ENCODE results near the gene HINT2. TPM values are rescaled to one million over a fixed set of nuclear protein-coding genes. Genes with fewer than 3 reads are reported as not detected.

Gene HINT2
- total and polyA plus RNA-seq, 2 experiments from 2014 or later: 30.6 to 50.7 TPM

DNA sequence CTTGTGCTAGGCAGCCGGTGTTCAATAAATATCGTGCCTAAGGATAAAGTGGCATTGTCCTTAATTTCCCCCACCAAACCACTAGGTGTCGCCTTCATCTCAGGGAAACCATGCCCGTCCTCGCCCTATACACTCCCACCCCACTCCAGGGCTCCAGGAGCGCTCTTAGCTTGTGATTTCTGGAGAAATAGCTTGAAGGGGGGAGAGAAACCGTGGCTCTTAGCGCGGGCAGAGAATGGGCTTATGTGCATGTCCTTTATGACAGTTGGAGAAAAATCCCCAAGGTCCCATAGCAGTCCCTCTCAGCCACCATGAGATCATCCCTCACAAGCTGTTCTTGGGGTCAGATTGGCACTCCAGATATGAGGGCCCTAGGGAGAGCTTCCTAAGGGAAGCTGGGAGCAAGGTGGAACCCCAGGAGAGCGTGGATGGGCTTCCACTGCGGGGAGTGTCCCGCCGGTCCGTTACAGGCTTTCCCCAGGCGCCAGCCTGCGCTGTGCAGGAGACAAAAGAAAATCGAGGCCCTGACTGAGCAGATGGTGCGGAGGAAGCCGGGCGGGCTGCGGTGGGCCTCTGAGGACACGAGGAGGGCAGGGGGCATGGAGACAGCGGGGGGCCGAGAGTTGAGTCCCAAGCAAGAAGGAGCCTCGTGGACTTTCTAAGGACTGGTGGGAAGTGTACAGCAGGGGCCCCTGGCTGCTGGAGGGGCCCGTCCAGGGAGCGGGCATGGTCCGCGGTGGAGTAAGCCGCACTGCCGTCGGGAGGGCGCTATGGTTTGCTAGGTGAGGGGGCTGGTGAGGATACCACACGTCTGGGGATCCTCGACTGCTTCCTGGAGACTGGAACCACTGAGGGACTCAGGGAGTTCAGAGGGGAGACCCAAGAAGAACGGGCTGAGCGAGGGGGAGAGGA, 24.2 kb downstream of the HINT2 start:
- Histone ChIP-seq H3K27me3 (replicated peaks; ENCODE audit: insufficient read depth) (no peaks in the 10 kb centered on the region; the same call in 1 of the 2 replicates), H3K36me3 (ENCODE audit: low read depth) (no peaks in the 10 kb centered on the region), H3K9me3 (ENCODE audit: low read depth) (no peaks in the 10 kb centered on the region), H3K9me2 (ENCODE audit: insufficient read depth) (no peaks in the 10 kb centered on the region), H3K79me2 (ENCODE audit: insufficient read depth) (peaks cover 37% of the 10 kb centered on the region), H3F3A (ENCODE audit: insufficient read depth) (peaks cover 5% of the 10 kb centered on the region; the same call in 1 of the 2 replicates), H3K4me1 (ENCODE audit: insufficient read depth) (peaks cover 42% of the 10 kb centered on the region), H2AFZ (peak overlapping the region; percentile 94), H3K9ac (peak overlapping the region; percentile 71), H4K20me1 (ENCODE audit: insufficient read depth) (no peaks in the 10 kb centered on the region), H3K27ac (peak overlapping the region; percentile 20; the same call in 1 of the 2 replicates), H3K4me2 (ENCODE audit: unreplicated experiment) (peak overlapping the region; percentile 46), H3K4me3 (peak overlapping the region; percentile 47)
- peak; percentile 91 for DNase-seq
- in situ Hi-C loops (cut with MboI): no loop called here
- TF ChIP-seq EZH2 (IDR thresholded peaks at IDR 0.05; ENCODE audit: insufficient read depth, poor library complexity, severe bottlenecking) (no peak), EZH2phosphoT487 (IDR thresholded peaks at IDR 0.05; ENCODE audit: insufficient read depth, low read depth) (no peak)
- 9 to 10% methylated on average over 34 to 37 of the region's 37 CpGs for WGBS, 2 experiments (ENCODE audit: low coverage in 1 of 2, low lambda C conversion rate in 2 of 2, missing lambda C conversion rate in 2 of 2)

GRCh38 chr9:35790025-35790384, 24.8 kb downstream of the HINT2 start:
- peaks cover 36% of the 10 kb centered on the region for H3K4me1 ChIP-seq (ENCODE audit: insufficient read depth)
- no peaks in the 10 kb centered on the region; the same call in 1 of the 2 replicates for H3K27me3 ChIP-seq (replicated peaks; ENCODE audit: insufficient read depth)
- no peaks in the 10 kb centered on the region for H3K9me3 ChIP-seq (ENCODE audit: low read depth)
- no peaks in the 10 kb centered on the region for H4K20me1 ChIP-seq (ENCODE audit: insufficient read depth)
- H2AFZ ChIP-seq: 0 out of 2 replicates have a peak overlapping the region, but pooled peaks have one; percentile 94
- DNase-seq: no peak
- no peaks in the 10 kb centered on the region for H3K36me3 ChIP-seq (ENCODE audit: low read depth)
- 12 to 13% methylated on average over 4 of the region's 4 CpGs for WGBS, 2 experiments (ENCODE audit: low coverage in 1 of 2, low lambda C conversion rate in 2 of 2, missing lambda C conversion rate in 2 of 2)
- TF ChIP-seq EZH2phosphoT487 (IDR thresholded peaks at IDR 0.05; ENCODE audit: insufficient read depth, low read depth) (no peak), EZH2 (IDR thresholded peaks at IDR 0.05; ENCODE audit: insufficient read depth, poor library complexity, severe bottlenecking) (no peak)
- no peaks in the 10 kb centered on the region for H3K9me2 ChIP-seq (ENCODE audit: insufficient read depth)
- peaks cover 5% of the 10 kb centered on the region; the same call in 1 of the 2 replicates for H3F3A ChIP-seq (ENCODE audit: insufficient read depth)
- H3K4me2 ChIP-seq (ENCODE audit: unreplicated experiment): peak overlapping the region; percentile 46
- peaks cover 31% of the 10 kb centered on the region for H3K79me2 ChIP-seq (ENCODE audit: insufficient read depth)
- no peak overlapping the region for H3K4me3 ChIP-seq
- no peak overlapping the region for H3K9ac ChIP-seq
- H3K27ac ChIP-seq: no peak overlapping the region
- in situ Hi-C loops (cut with MboI): no loop called here

GRCh38 chr9:35789541-35789940, 25.3 kb downstream of the HINT2 start:
- no peaks in the 10 kb centered on the region for H3K9me3 ChIP-seq (ENCODE audit: low read depth)

DNA sequence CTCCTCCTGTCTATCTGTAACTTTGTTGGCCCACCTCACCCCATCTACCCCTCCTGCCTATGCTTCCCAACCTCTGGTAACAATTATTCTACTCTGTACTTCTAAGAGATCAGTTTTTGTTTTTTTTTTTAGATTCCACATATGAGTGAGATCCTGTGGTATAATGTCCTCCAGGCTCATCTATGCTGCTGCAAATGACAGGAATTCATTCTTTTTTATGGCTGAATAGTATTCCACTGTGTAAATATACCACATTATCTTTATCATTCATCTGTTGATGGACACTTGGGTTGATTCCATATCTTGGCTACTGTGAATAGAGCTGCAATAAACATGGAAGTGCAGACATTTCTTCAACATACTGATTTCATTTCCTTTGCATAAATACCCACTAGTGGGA, 31.4 kb downstream of the HINT2 start:
- no peaks in the 10 kb centered on the region for H3K9me3 ChIP-seq (ENCODE audit: low read depth)
- no peaks in the 10 kb centered on the region for H3K36me3 ChIP-seq (ENCODE audit: low read depth)
- H3F3A ChIP-seq (ENCODE audit: insufficient read depth): no peaks in the 10 kb centered on the region
- no peak overlapping the region for H3K9ac ChIP-seq
- no peaks in the 10 kb centered on the region for H4K20me1 ChIP-seq (ENCODE audit: insufficient read depth)
- H3K27me3 ChIP-seq (replicated peaks; ENCODE audit: insufficient read depth): peaks cover 25% of the 10 kb centered on the region
- in situ Hi-C loops (cut with MboI): loop anchor here (10.0 kb wide), 1 partner anchor 101 kb away; no protein-coding TSS in a partner anchor
- no peak overlapping the region for H3K4me2 ChIP-seq (ENCODE audit: unreplicated experiment)
- no peaks in the 10 kb centered on the region for H3K79me2 ChIP-seq (ENCODE audit: insufficient read depth)
- H3K4me1 ChIP-seq (ENCODE audit: insufficient read depth): no peaks in the 10 kb centered on the region
- no peak overlapping the region for H3K27ac ChIP-seq
- DNase-seq: no peak
- H3K9me2 ChIP-seq (ENCODE audit: insufficient read depth): no peaks in the 10 kb centered on the region
- TF ChIP-seq EZH2phosphoT487 (IDR thresholded peaks at IDR 0.05; ENCODE audit: insufficient read depth, low read depth) (no peak), EZH2 (IDR thresholded peaks at IDR 0.05; ENCODE audit: insufficient read depth, poor library complexity, severe bottlenecking) (no peak)
- no peak overlapping the region for H3K4me3 ChIP-seq
- H2AFZ ChIP-seq: no peak overlapping the region

More at GRCh38 chr9:35789541-35789940, 25.3 kb downstream of the HINT2 start:
- Histone ChIP-seq H2AFZ (no peak overlapping the region), H4K20me1 (ENCODE audit: insufficient read depth) (no peaks in the 10 kb centered on the region), H3K9me2 (ENCODE audit: insufficient read depth) (no peaks in the 10 kb centered on the region), H3K4me2 (ENCODE audit: unreplicated experiment) (no peak overlapping the region), H3K27me3 (replicated peaks; ENCODE audit: insufficient read depth) (no peaks in the 10 kb centered on the region; the same call in 1 of the 2 replicates), H3F3A (ENCODE audit: insufficient read depth) (peaks cover 5% of the 10 kb centered on the region; the same call in 1 of the 2 replicates), H3K36me3 (ENCODE audit: low read depth) (no peaks in the 10 kb centered on the region), H3K4me1 (ENCODE audit: insufficient read depth) (peaks cover 32% of the 10 kb centered on the region), H3K4me3 (no peak overlapping the region), H3K79me2 (ENCODE audit: insufficient read depth) (peaks cover 26% of the 10 kb centered on the region), H3K9ac (no peak overlapping the region), H3K27ac (no peak overlapping the region)
- DNase-seq: no peak
- 88 to 89% methylated on average over 2 of the region's 2 CpGs for WGBS, 2 experiments (ENCODE audit: low coverage in 1 of 2, low lambda C conversion rate in 2 of 2, missing lambda C conversion rate in 2 of 2)
- TF ChIP-seq EZH2 (IDR thresholded peaks at IDR 0.05; ENCODE audit: insufficient read depth, poor library complexity, severe bottlenecking) (no peak), EZH2phosphoT487 (IDR thresholded peaks at IDR 0.05; ENCODE audit: insufficient read depth, low read depth) (no peak)
- in situ Hi-C loops (cut with MboI): loop anchor here (10.0 kb wide), 1 partner anchor 95 kb away; no protein-coding TSS in a partner anchor
